Thyroid gland (tissue), 4 donors: ENCODE results near the gene ZNF469. TPM values are rescaled to one million over a fixed set of nuclear protein-coding genes. Genes with fewer than 3 reads are reported as not detected.

Source experiments
- DNase-seq, 2 donors: peaks; one replicate each; pipeline ENCODE4 v3.0.0-alpha.2; 2019
- H3K27ac ChIP-seq, 3 donors: fragments of 200-600 bp; sonication (generic); 1 replicate in 2 of 3; 2 replicates in 1 of 3; pipeline ENCODE4 v1.5.1; 2016 to 2019; ENCODE audit warnings: mild to moderate bottlenecking in 1 of 3, moderate library complexity in 1 of 3
- H3K27me3 ChIP-seq: fragments of 200-600 bp; sonication (generic); one replicate; pipeline ENCODE4 v1.5.1; 2019
- H3K36me3 ChIP-seq, 2 donors: fragments of 200-600 bp; sonication (generic); one replicate each; pipeline ENCODE4 v1.5.1; 2016 to 2019
- H3K4me1 ChIP-seq, 2 donors: fragments of 200-600 bp; sonication (generic); one replicate each; pipeline ENCODE4 v1.5.1; 2017 to 2019
- H3K4me3 ChIP-seq, 3 donors: fragments of 200-600 bp; sonication (generic); replicated peaks in 1 of 3; 1 replicate in 2 of 3; 2 replicates in 1 of 3; pipeline ENCODE4 v1.5.1; 2016; ENCODE audit warnings: mild to moderate bottlenecking in 1 of 3
- H3K9me3 ChIP-seq: fragments of 200-600 bp; sonication (generic); one replicate; pipeline ENCODE4 v1.5.1; 2017
- CTCF ChIP-seq, 6 experiments: fragments of 200-600 bp in 3 of 6; fragments of 450-650 bp in 3 of 6; sonication (generic) in 3 of 6; IDR thresholded peaks; one replicate each; pipeline ENCODE4 v1.5.1; 2016 to 2019; ENCODE audit warnings: antibody characterized with exemption in 6 of 6, mild to moderate bottlenecking in 2 of 6, inconsistent platforms in 1 of 6, moderate library complexity in 1 of 6
- POLR2A ChIP-seq, 2 donors: fragments of 450-650 bp; IDR thresholded peaks; one replicate each; pipeline ENCODE4 v1.6.1; 2017; ENCODE audit warnings: antibody characterized with exemption in 2 of 2, mild to moderate bottlenecking in 2 of 2, moderate library complexity in 1 of 2
- WGBS, 2 donors: methylation state at CpG; one replicate each; pipeline ENCODE4 v1.1.5; 2017; 5-methylcytosine and 5-hydroxymethylcytosine counted together
- intact Hi-C: fragments of 100-400 bp; cut with DNase I; formaldehyde crosslinking; loops from one replicate; pipeline ENCODE4 v1.15.1; 2023
- total RNA-seq, 4 donors: library from RNA; depleted of rRNA; stranded (reverse); fragments of >200 nt; gene quantifications; one replicate each; pipeline ENCODE4 v1.2.3, GENCODE V29; 2016

ZNF469 gene
- total RNA-seq, 4 donors from 2014 or later, result 0.22 to 0.96 (median 0.32) TPM

GRCh38 chr16:88389621-88390160, 6.9 kb downstream of the ZNF469 start:
- H3K27ac ChIP-seq, result no peak overlapping the region
- no peaks in the 10 kb centered on the region for H3K9me3 ChIP-seq
- no peak overlapping the region for H3K4me3 ChIP-seq
- intact Hi-C loops, result no loop called here
- H3K36me3 ChIP-seq, result no peaks in the 10 kb centered on the region
- H3K27me3 ChIP-seq, result no peaks in the 10 kb centered on the region
- peaks cover 5 to 11% of the 10 kb centered on the region in 2 donors for H3K4me1 ChIP-seq
- WGBS, 2 donors, result 75 to 78% methylated on average over 19 to 20 of the region's 20 CpGs
- DNase-seq, result no peak
- TF ChIP-seq POLR2A (IDR thresholded peaks at IDR 0.05) (no peak), CTCF (IDR thresholded peaks at IDR 0.05) (no peak)

- Histone ChIP-seq H3K9me3 (no peaks in the 10 kb centered on the region), H3K4me1 (peaks cover 5 to 11% of the 10 kb centered on the region in 2 donors), H3K4me3 (no peak overlapping the region), H3K27me3 (no peaks in the 10 kb centered on the region), H3K27ac (no peak overlapping the region), H3K36me3 (no peaks in the 10 kb centered on the region)
- DNase-seq, result no peak
- intact Hi-C loops, result no loop called here
- WGBS, 2 donors, result 82% methylated on average over 5 to 8 of the region's 9 CpGs
- TF ChIP-seq CTCF (IDR thresholded peaks at IDR 0.05) (no peak), POLR2A (IDR thresholded peaks at IDR 0.05) (no peak)
Measured at GRCh38 chr16:88390265-88390664, 7.5 kb downstream of the ZNF469 start.

- Histone ChIP-seq H3K9me3 (no peaks in the 10 kb centered on the region), H3K27me3 (no peaks in the 10 kb centered on the region), H3K4me1 (peaks cover 5 to 11% of the 10 kb centered on the region in 2 donors), H3K27ac (no peak overlapping the region), H3K4me3 (no peak overlapping the region), H3K36me3 (no peaks in the 10 kb centered on the region)
- no peak for DNase-seq
- WGBS, 2 donors, result 69 to 72% methylated on average over 5 to 9 of the region's 13 CpGs
- intact Hi-C loops, result no loop called here
- TF ChIP-seq POLR2A (IDR thresholded peaks at IDR 0.05), result no peak
- TF ChIP-seq CTCF (IDR thresholded peaks at IDR 0.05), result no peak
Measured at GRCh38 chr16:88390735-88391134, 8.0 kb downstream of the ZNF469 start.

- DNase-seq, result no peak
- TF ChIP-seq CTCF (IDR thresholded peaks at IDR 0.05), result no peak
- no peak for TF ChIP-seq POLR2A (IDR thresholded peaks at IDR 0.05)
- Histone ChIP-seq H3K27ac (no peak overlapping the region), H3K9me3 (no peaks in the 10 kb centered on the region), H3K4me1 (peaks cover 5 to 11% of the 10 kb centered on the region in 2 donors), H3K36me3 (no peaks in the 10 kb centered on the region), H3K4me3 (no peak overlapping the region), H3K27me3 (no peaks in the 10 kb centered on the region)
- WGBS, 2 donors, result 87 to 93% methylated on average over 11 to 13 of the region's 17 CpGs
- intact Hi-C loops, result no loop called here
Measured at GRCh38 chr16:88391144-88391850, 8.5 kb downstream of the ZNF469 start.

GRCh38 chr16:88392111-88392510, 9.4 kb downstream of the ZNF469 start:
- no peak overlapping the region for H3K27ac ChIP-seq
- H3K36me3 ChIP-seq, result no peaks in the 10 kb centered on the region
- no peaks in the 10 kb centered on the region for H3K27me3 ChIP-seq
- no peaks in the 10 kb centered on the region for H3K9me3 ChIP-seq
- intact Hi-C loops, result no loop called here
- H3K4me3 ChIP-seq, result no peak overlapping the region
- no peak for TF ChIP-seq CTCF (IDR thresholded peaks at IDR 0.05)
- no peak for TF ChIP-seq POLR2A (IDR thresholded peaks at IDR 0.05)
- peaks cover 5 to 11% of the 10 kb centered on the region in 2 donors for H3K4me1 ChIP-seq
- WGBS, 2 donors, result 86 to 88% methylated on average over 22 of the region's 22 CpGs
- no peak for DNase-seq
